Breast epithelium (tissue), 4 donors: ENCODE data around the gene ADCY1. TPM values are rescaled to one million over a fixed set of nuclear protein-coding genes. Genes with fewer than 3 reads are reported as not detected.

ENCODE experiments used
- DNase-seq, 2 donors: peaks; one replicate each; pipeline ENCODE4 v3.0.0-alpha.2; 2019; ENCODE audit warnings: low spot score in 2 of 2
- H3K27ac ChIP-seq, 2 donors: fragments of 200-600 bp; sonication (generic) in 1 of 2; one replicate each; pipeline ENCODE4 v1.5.1; 2016 to 2019; ENCODE audit warnings: mild to moderate bottlenecking in 1 of 2
- H3K27me3 ChIP-seq, 2 donors: fragments of 200-600 bp; sonication (generic) in 1 of 2; one replicate each; pipeline versions ENCODE4 v1.5.1 to v1.6.0; 2017 to 2019; ENCODE audit warnings: control low read depth in 1 of 2, mild to moderate bottlenecking in 1 of 2
- H3K36me3 ChIP-seq: fragments of 200-600 bp; one replicate; pipeline ENCODE4 v1.5.1; 2019
- H3K4me1 ChIP-seq, 2 donors: fragments of 200-600 bp; sonication (generic); one replicate each; pipeline ENCODE4 v1.5.1; 2016 to 2019; ENCODE audit warnings: control low read depth in 1 of 2
- H3K4me3 ChIP-seq, 3 donors: fragments of 200-600 bp; sonication (generic); 1 replicate in 2 of 3; 2 replicates in 1 of 3; pipeline ENCODE4 v1.5.1; 2016 to 2019; ENCODE audit warnings: mild to moderate bottlenecking in 3 of 3, moderate library complexity in 2 of 3
- H3K9me3 ChIP-seq, 2 donors: fragments of 200-600 bp; sonication (generic) in 1 of 2; one replicate each; pipeline ENCODE4 v1.5.1; 2016 to 2019; ENCODE audit warnings: control low read depth in 1 of 2
- CTCF ChIP-seq, 3 donors: fragments of 450-650 bp; IDR thresholded peaks; one replicate each; pipeline ENCODE4 v1.5.1; 2016 to 2017; ENCODE audit warnings: antibody characterized with exemption in 3 of 3, mild to moderate bottlenecking in 3 of 3, moderate library complexity in 3 of 3
- POLR2A ChIP-seq: fragments of 450-650 bp; IDR thresholded peaks from one replicate; pipeline ENCODE4 v1.6.1; 2016; ENCODE audit warnings: antibody characterized with exemption, mild to moderate bottlenecking, moderate library complexity
- POLR2AphosphoS5 ChIP-seq, 3 donors: sonication (generic); formaldehyde crosslinking; IDR thresholded peaks; one replicate each; pipeline ENCODE4 v1.6.1; 2017; ENCODE audit warnings: antibody characterized with exemption in 3 of 3
- intact Hi-C: fragments of 100-400 bp; cut with DNase I; formaldehyde crosslinking; loops from one replicate; pipeline ENCODE4 v1.15.1; 2023; ENCODE audit warnings: low total_unique reads
- total RNA-seq, 3 donors: library from RNA; depleted of rRNA; stranded (reverse); fragments of >200 nt; gene quantifications; one replicate each; pipeline ENCODE4 v1.1.0, GENCODE V29; 2016

Gene ADCY1
- total RNA-seq, 3 donors from 2014 or later: 1.6 to 14.4 (median 2.5) TPM

- Histone ChIP-seq H3K36me3 (no peaks in the 10 kb centered on the region), H3K9me3 (no peaks in the 10 kb centered on the region), H3K27ac (no peak overlapping the region), H3K4me3 (no peak overlapping the region), H3K4me1 (no peaks in the 10 kb centered on the region), H3K27me3 (no peaks in the 10 kb centered on the region)
- intact Hi-C loops: no loop called here
- DNase-seq: peak in 1 of 2 donors; percentile 43
- no peak for TF ChIP-seq POLR2A
- no peak for TF ChIP-seq POLR2AphosphoS5 (IDR thresholded peaks at IDR 0.05)
- TF ChIP-seq CTCF (IDR thresholded peaks at IDR 0.05): no peak
These were observed 139.7 kb downstream of the ADCY1 start for GRCh38 chr7:45713669-45714520.

DNA sequence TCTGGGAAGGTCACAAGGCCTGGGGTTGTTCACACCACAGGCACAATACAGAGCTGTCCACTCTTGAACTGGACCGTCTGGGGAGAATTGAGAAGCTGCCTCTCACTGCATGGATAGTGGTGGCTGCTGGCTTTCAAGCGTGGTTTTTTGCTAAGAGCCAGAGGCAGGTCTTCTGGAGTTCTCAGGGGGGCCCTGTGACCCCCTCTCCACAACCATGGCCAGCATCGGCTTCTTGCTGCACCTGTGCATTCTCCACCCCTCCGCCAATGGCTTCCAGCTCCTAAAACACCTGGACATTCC lies 140.3 kb downstream of the ADCY1 start:
- H3K27me3 ChIP-seq: no peaks in the 10 kb centered on the region
- no peaks in the 10 kb centered on the region for H3K4me1 ChIP-seq
- TF ChIP-seq CTCF (IDR thresholded peaks at IDR 0.05): no peak
- TF ChIP-seq POLR2A: no peak
- no peak for TF ChIP-seq POLR2AphosphoS5 (IDR thresholded peaks at IDR 0.05)
- H3K9me3 ChIP-seq: no peaks in the 10 kb centered on the region
- no peaks in the 10 kb centered on the region for H3K36me3 ChIP-seq
- no peak for DNase-seq
- H3K4me3 ChIP-seq: no peak overlapping the region
- intact Hi-C loops: no loop called here
- no peak overlapping the region for H3K27ac ChIP-seq

GRCh38 chr7:45715471-45716352 lies 141.5 kb downstream of the ADCY1 start:
- intact Hi-C loops: no loop called here
- H3K27me3 ChIP-seq: no peaks in the 10 kb centered on the region
- no peaks in the 10 kb centered on the region for H3K9me3 ChIP-seq
- H3K4me1 ChIP-seq: no peaks in the 10 kb centered on the region
- DNase-seq: no peak
- H3K36me3 ChIP-seq: no peaks in the 10 kb centered on the region
- no peak for TF ChIP-seq POLR2AphosphoS5 (IDR thresholded peaks at IDR 0.05)
- no peak for TF ChIP-seq POLR2A
- no peak for TF ChIP-seq CTCF (IDR thresholded peaks at IDR 0.05)
- H3K4me3 ChIP-seq: no peak overlapping the region
- no peak overlapping the region for H3K27ac ChIP-seq

GRCh38 chr7:45716380-45717203 lies 142.4 kb downstream of the ADCY1 start:
- H3K4me1 ChIP-seq: no peaks in the 10 kb centered on the region
- no peak for DNase-seq
- no peaks in the 10 kb centered on the region for H3K9me3 ChIP-seq
- TF ChIP-seq POLR2A (no peak), CTCF (IDR thresholded peaks at IDR 0.05) (no peak), POLR2AphosphoS5 (IDR thresholded peaks at IDR 0.05) (no peak)
- H3K36me3 ChIP-seq: no peaks in the 10 kb centered on the region
- no peaks in the 10 kb centered on the region for H3K27me3 ChIP-seq
- intact Hi-C loops: no loop called here
- H3K27ac ChIP-seq: no peak overlapping the region
- no peak overlapping the region for H3K4me3 ChIP-seq
